Colonic mucosa (tissue), 4 donors: ENCODE measurements around the gene MSANTD3. TPM values are rescaled to one million over a fixed set of nuclear protein-coding genes. Genes with fewer than 3 reads are reported as not detected.

Experiments
- DNase-seq: peaks from one replicate; pipeline ENCODE4 v3.0.0-alpha.2; 2020
- H3K27ac ChIP-seq: fragments of 200-600 bp; one replicate; pipeline ENCODE4 v1.8.0; 2021
- H3K27me3 ChIP-seq: fragments of 200-600 bp; one replicate; pipeline ENCODE4 v1.8.0; 2021
- H3K36me3 ChIP-seq: fragments of 200-600 bp; one replicate; pipeline ENCODE4 v1.8.0; 2021
- H3K4me1 ChIP-seq: fragments of 200-600 bp; one replicate; pipeline ENCODE4 v1.8.0; 2021; ENCODE audit warnings: mild to moderate bottlenecking
- H3K4me3 ChIP-seq: fragments of 200-600 bp; one replicate; pipeline ENCODE4 v1.8.0; 2021
- H3K9ac ChIP-seq, 2 donors: one replicate each; pipeline ENCODE4 v1.7.0; 2013; ENCODE audit warnings: control low read depth in 2 of 2, low read depth in 2 of 2, low read length in 2 of 2
- H3K9me3 ChIP-seq: fragments of 200-600 bp; one replicate; pipeline ENCODE4 v1.8.0; 2021
- intact Hi-C: fragments of 100-400 bp; cut with DNase I; formaldehyde crosslinking; loops from one replicate; pipeline ENCODE4 v1.14.1; 2022
- total RNA-seq, 2 donors: library from RNA; stranded (reverse); fragmentation: NEBNext Ultra II Directional in 1 of 2; extraction: Animal tissue kit (Norgen Biotek cat#: 25700) in 1 of 2; gene quantifications; one replicate each; pipeline ENCODE4 v1.2.1, GENCODE V29; 2021
- TF ChIP-seq, protein P1 (sequence below): fragments of 200-600 bp; IDR thresholded peaks from one replicate; pipeline ENCODE4 v1.8.0; 2022; ENCODE audit warnings: antibody characterized with exemption, mild to moderate bottlenecking
- donor health status: healthy.
- donor health status: DM: no; HTN: no; CAD: no.
- donor health status: DM: no; HTN: no; CAD: no.

The MSANTD3 gene
- total RNA-seq, 2 donors from 2014 or later: 9.1 to 11.7 TPM

DNA sequence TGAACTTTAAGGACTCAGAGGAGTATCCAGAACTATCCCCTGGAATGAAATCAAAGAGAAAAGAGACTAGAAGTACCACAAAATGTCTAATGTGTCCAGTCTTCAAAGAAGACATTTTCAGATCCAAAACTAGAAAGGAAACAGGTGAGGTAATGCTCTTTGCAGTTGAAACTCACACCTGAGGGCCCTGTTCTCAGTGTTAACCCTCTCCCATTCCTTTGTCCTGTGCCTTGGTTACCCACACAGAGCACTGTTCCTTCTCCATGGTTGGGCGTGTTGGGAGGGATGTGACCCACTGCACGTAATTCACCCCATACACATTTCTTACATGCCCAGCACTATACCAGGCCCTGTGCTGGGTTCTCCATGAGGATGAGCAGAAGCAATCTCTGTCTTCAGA lies 21.3 kb downstream of the MSANTD3 start:
- Histone ChIP-seq H3K4me3 (no peak overlapping the region), H3K36me3 (no peaks in the 10 kb centered on the region), H3K9me3 (no peaks in the 10 kb centered on the region), H3K4me1 (no peaks in the 10 kb centered on the region), H3K27ac (no peak overlapping the region), H3K9ac (no peak overlapping the region), H3K27me3 (no peaks in the 10 kb centered on the region)
- TF ChIP-seq, protein P1, sequence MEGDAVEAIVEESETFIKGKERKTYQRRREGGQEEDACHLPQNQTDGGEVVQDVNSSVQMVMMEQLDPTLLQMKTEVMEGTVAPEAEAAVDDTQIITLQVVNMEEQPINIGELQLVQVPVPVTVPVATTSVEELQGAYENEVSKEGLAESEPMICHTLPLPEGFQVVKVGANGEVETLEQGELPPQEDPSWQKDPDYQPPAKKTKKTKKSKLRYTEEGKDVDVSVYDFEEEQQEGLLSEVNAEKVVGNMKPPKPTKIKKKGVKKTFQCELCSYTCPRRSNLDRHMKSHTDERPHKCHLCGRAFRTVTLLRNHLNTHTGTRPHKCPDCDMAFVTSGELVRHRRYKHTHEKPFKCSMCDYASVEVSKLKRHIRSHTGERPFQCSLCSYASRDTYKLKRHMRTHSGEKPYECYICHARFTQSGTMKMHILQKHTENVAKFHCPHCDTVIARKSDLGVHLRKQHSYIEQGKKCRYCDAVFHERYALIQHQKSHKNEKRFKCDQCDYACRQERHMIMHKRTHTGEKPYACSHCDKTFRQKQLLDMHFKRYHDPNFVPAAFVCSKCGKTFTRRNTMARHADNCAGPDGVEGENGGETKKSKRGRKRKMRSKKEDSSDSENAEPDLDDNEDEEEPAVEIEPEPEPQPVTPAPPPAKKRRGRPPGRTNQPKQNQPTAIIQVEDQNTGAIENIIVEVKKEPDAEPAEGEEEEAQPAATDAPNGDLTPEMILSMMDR: no peak
- intact Hi-C loops: no loop called here
- DNase-seq: no peak

DNA sequence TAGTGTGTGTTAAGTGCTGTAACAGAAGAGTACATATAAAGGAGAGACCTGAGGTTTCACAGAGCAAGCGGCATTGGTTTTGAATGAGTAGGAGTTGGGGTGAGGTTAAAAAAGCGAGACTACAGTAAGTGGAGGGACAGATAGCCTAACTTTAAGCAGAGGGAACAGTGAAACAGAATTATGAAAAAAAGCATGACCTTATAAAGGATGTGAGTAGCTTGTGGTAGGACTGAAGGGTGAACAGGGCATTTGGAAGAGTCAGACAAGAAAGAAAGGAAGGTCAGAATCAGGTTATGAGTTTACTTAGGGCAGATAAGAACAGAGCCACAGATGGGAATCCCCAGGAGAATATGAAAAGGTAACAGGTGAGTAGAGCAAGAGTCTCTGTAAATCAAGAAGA lies 22.5 kb downstream of the MSANTD3 start:
- Histone ChIP-seq H3K9ac (no peak overlapping the region), H3K27ac (no peak overlapping the region), H3K27me3 (no peaks in the 10 kb centered on the region), H3K9me3 (no peaks in the 10 kb centered on the region), H3K4me3 (no peak overlapping the region), H3K4me1 (no peaks in the 10 kb centered on the region), H3K36me3 (no peaks in the 10 kb centered on the region)
- TF ChIP-seq, protein P1: no peak
- intact Hi-C loops: no loop called here
- DNase-seq: no peak

DNA sequence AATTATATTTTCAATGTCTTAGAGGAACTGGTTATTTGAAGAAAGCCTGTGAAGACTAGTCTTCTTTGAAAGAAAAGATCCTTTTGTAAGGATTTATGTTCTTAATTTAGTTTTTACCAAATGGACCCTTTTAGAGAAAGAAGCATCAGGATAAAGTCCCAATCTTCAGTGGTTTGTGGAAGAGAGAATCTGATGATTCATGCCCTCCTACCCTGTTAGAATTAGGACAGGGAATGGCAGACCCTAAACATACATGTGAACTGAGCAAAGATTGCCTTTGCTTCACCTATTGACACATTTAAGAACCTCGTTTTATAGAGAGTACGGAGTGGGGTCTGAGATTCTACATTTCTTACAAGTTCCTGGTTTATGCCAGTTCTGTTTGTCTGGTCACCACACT lies 26.0 kb downstream of the MSANTD3 start:
- intact Hi-C loops: no loop called here

DNA sequence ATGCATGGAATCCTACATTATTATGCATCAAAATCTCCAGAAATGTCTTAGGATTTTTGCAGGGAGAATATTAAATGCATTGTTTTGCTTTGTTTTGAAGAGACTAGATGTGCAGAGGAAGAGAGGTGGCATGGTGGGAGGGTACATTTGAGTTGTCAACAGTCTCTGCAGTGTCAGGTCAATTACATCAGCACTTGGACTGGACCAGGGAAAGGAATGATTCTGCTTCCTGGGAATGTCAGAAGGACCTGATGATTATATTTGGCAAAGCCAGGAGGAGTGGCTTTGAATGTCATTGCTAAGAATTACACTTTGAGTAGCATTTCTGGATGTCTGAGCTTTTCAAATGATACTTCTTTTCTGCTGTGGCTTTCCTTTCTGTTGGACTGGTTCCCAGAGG lies 28.5 kb downstream of the MSANTD3 start:
- intact Hi-C loops: no loop called here
- no peak for DNase-seq

More for the DNA sequence above, 26.0 kb downstream of the MSANTD3 start:
- Histone ChIP-seq H3K9me3 (no peaks in the 10 kb centered on the region), H3K9ac (no peak overlapping the region), H3K27me3 (no peaks in the 10 kb centered on the region), H3K4me3 (no peak overlapping the region), H3K36me3 (no peaks in the 10 kb centered on the region), H3K4me1 (no peaks in the 10 kb centered on the region), H3K27ac (no peak overlapping the region)
- no peak for DNase-seq
- TF ChIP-seq, protein P1: no peak

DNA sequence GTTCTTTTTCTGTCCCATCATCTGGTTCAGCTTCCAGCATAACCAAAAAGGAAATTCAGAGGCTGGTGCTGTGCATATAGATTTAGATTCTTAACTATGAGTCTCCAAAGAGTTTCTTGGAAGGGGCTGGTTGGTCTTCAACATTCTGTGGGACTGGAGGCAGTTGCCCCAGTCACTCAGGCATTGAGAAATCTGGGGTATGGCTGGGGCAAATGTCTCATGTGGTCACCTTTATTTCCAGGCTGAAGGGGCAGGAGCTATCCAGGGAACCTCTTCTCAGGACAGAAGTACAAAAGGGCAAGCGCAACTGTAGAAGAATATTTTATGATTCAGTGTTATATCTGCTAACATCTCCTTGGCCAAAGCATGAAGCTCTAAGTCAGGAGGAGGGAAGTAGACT lies 30.6 kb downstream of the MSANTD3 start:
- no peak overlapping the region for H3K9ac ChIP-seq
- H3K36me3 ChIP-seq: no peaks in the 10 kb centered on the region
- no peaks in the 10 kb centered on the region for H3K27me3 ChIP-seq
- intact Hi-C loops: no loop called here
- H3K4me1 ChIP-seq: no peaks in the 10 kb centered on the region
- no peaks in the 10 kb centered on the region for H3K9me3 ChIP-seq
- no peak for DNase-seq
- H3K27ac ChIP-seq: no peak overlapping the region
- no peak overlapping the region for H3K4me3 ChIP-seq
- TF ChIP-seq, protein P1: no peak

More for the DNA sequence above, 28.5 kb downstream of the MSANTD3 start:
- Histone ChIP-seq H3K36me3 (no peaks in the 10 kb centered on the region), H3K9me3 (no peaks in the 10 kb centered on the region), H3K4me3 (no peak overlapping the region), H3K4me1 (no peaks in the 10 kb centered on the region), H3K9ac (no peak overlapping the region), H3K27me3 (no peaks in the 10 kb centered on the region), H3K27ac (no peak overlapping the region)
- TF ChIP-seq, protein P1: no peak

DNA sequence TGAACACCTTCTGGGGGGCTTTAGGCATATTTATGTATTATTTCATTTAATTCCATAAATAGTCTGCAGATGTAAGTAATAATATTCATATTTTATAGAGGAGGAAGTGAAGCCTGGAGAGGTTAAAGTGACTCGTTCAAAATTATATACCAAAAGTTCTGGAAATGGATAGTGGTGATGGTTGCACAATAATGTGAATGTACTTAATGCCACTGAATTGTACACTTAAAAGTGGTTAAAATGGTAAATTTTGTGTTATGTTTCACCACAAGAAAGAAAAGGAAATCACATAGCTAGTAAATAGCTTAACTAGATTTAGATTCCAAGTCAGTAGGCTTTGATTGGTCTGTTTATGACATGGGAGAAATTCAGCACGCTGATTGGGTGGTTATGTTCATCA lies 33.0 kb downstream of the MSANTD3 start:
- H3K36me3 ChIP-seq: no peaks in the 10 kb centered on the region
- no peak overlapping the region for H3K9ac ChIP-seq
- TF ChIP-seq, protein P1: no peak
- H3K27me3 ChIP-seq: no peaks in the 10 kb centered on the region
- H3K27ac ChIP-seq: no peak overlapping the region
- DNase-seq: no peak
- intact Hi-C loops: no loop called here
- no peaks in the 10 kb centered on the region for H3K9me3 ChIP-seq
- no peaks in the 10 kb centered on the region for H3K4me1 ChIP-seq
- H3K4me3 ChIP-seq: no peak overlapping the region
